ENCODE measurements around the gene CHRNA5. TPM values are rescaled to one million over a fixed set of nuclear protein-coding genes. Genes with fewer than 3 reads are reported as not detected.
"Not testable (repeated sequence)": the region's sequence is repeated elsewhere in the genome, so short reads cannot be mapped to it uniquely, and the experiment has no call there.

Gene CHRNA5
- total RNA-seq, 2 donors from 2014 or later: 5.9 to 14.1 TPM

GRCh38 chr15:78599189-78599588, 33.9 kb downstream of the CHRNA5 start:
- no peaks in the 10 kb centered on the region for H3K9me3 Mint-ChIP-seq
- no peaks in the 10 kb centered on the region for H3K36me3 Mint-ChIP-seq (ENCODE audit: low read depth)
- ATAC-seq (replicated peaks): no peak
- H3K27ac Mint-ChIP-seq: no peak overlapping the region
- peaks cover 10% of the 10 kb centered on the region for H3K27me3 Mint-ChIP-seq
- no peaks in the 10 kb centered on the region for H3K4me1 Mint-ChIP-seq
- H3K4me3 Mint-ChIP-seq: no peak overlapping the region

GRCh38 chr15:78603467-78603866, 38.1 kb downstream of the CHRNA5 start:
- Mint-ChIP-seq H3K27me3 (peaks cover 17% of the 10 kb centered on the region), H3K4me1 (no peaks in the 10 kb centered on the region), H3K27ac (no peak overlapping the region), H3K4me3 (no peak overlapping the region), H3K9me3 (no peaks in the 10 kb centered on the region), H3K36me3 (ENCODE audit: low read depth) (no peaks in the 10 kb centered on the region)
- no peak for ATAC-seq (replicated peaks)

DNA sequence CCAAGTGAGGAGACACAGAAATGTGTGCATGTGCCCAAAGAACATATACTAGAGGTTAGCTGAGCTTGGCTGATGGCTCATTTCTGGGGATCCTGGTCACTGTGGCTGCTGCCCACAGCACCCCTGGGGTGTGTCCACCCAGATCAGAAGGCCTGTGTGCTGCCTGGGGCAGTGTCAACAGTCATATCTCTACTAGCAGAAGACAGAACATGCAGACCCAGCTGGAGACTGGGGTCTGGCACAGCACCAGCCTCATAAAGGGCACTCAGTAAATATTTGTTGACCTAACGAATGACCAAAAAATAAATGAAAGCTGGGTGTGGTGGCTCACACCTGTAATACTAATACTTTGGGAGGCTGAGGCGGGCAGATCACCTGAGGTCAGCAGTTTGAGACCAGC, 39.1 kb downstream of the CHRNA5 start:
- no peaks in the 10 kb centered on the region for H3K36me3 Mint-ChIP-seq (ENCODE audit: low read depth)
- H3K4me3 Mint-ChIP-seq: no peak overlapping the region
- no peaks in the 10 kb centered on the region for H3K4me1 Mint-ChIP-seq
- H3K9me3 Mint-ChIP-seq: no peaks in the 10 kb centered on the region
- ATAC-seq (replicated peaks): no peak
- no peak overlapping the region for H3K27ac Mint-ChIP-seq
- peaks cover 17% of the 10 kb centered on the region for H3K27me3 Mint-ChIP-seq

DNA sequence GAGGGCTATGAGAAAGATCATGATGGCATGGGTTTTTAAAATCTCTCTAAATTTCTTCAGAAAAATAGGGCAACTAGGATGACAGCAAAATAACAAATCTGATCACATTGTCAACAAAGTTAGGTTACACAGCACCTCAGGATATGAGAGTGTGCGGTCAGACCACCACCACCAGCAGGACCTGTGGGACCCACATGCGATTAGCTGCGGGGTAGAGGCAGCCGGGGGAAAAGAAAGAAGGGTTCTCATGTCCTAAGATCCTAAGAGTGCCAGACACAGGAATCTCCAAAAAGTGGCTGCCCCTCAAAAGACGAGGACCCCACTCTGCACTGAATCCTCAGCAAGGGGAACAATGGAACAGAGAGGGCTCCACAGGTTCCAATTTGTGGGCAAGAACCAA, 39.9 kb downstream of the CHRNA5 start:
- Mint-ChIP-seq H3K9me3 (no peaks in the 10 kb centered on the region), H3K27me3 (peaks cover 21% of the 10 kb centered on the region), H3K36me3 (ENCODE audit: low read depth) (no peaks in the 10 kb centered on the region), H3K27ac (no peak overlapping the region), H3K4me3 (no peak overlapping the region), H3K4me1 (no peaks in the 10 kb centered on the region)
- no peak for ATAC-seq (replicated peaks)

GRCh38 chr15:78605680-78606079, 40.4 kb downstream of the CHRNA5 start:
- ATAC-seq (replicated peaks): no peak
- no peaks in the 10 kb centered on the region for H3K4me1 Mint-ChIP-seq
- H3K27me3 Mint-ChIP-seq: peaks cover 21% of the 10 kb centered on the region
- no peak overlapping the region for H3K4me3 Mint-ChIP-seq
- H3K27ac Mint-ChIP-seq: no peak overlapping the region
- no peaks in the 10 kb centered on the region for H3K9me3 Mint-ChIP-seq
- no peaks in the 10 kb centered on the region for H3K36me3 Mint-ChIP-seq (ENCODE audit: low read depth)

- ATAC-seq (replicated peaks); H3K36me3 Mint-ChIP-seq (ENCODE audit: low read depth); H3K4me3 Mint-ChIP-seq; H3K27ac Mint-ChIP-seq; H3K9me3 Mint-ChIP-seq; H3K4me1 Mint-ChIP-seq; H3K27me3 Mint-ChIP-seq: not testable (repeated sequence)
These were observed 44.2 kb downstream of the CHRNA5 start for GRCh38 chr15:78609551-78609950.

DNA sequence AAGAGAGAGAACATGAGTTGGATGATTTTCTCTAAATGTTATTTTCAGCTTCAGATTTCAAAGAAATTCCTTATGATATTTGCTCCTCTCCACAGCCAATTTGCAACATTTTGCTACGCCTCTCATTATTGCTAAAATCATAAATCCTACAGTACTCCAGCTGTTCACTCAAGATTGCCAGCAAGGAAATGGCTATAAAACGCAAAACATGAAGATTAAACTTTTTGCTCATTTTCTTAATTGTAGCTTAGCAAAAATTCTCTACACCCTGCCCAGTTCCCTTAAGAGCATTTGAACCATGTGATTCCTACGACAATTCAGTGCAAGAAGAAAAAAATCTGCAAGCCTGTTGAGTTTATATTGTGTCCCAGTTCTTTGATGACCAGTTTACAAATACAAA, 48.7 kb downstream of the CHRNA5 start:
- Mint-ChIP-seq H3K27me3 (peaks cover 11% of the 10 kb centered on the region), H3K27ac (no peak overlapping the region)

GRCh38 chr15:78615151-78615589, 49.9 kb downstream of the CHRNA5 start:
- H3K27me3 Mint-ChIP-seq: peaks cover 15% of the 10 kb centered on the region

More for the DNA sequence above, 48.7 kb downstream of the CHRNA5 start:
- Mint-ChIP-seq H3K4me1 (no peaks in the 10 kb centered on the region), H3K9me3 (no peaks in the 10 kb centered on the region), H3K4me3 (no peak overlapping the region), H3K36me3 (ENCODE audit: low read depth) (no peaks in the 10 kb centered on the region)
- no peak for ATAC-seq (replicated peaks)

GRCh38 chr15:78616506-78616905, 51.2 kb downstream of the CHRNA5 start:
- Mint-ChIP-seq H3K27me3 (peaks cover 19% of the 10 kb centered on the region), H3K27ac (no peak overlapping the region), H3K4me1 (no peaks in the 10 kb centered on the region), H3K4me3 (no peak overlapping the region), H3K36me3 (ENCODE audit: low read depth) (no peaks in the 10 kb centered on the region), H3K9me3 (no peaks in the 10 kb centered on the region)
- ATAC-seq (replicated peaks): no peak

More at GRCh38 chr15:78615151-78615589, 49.9 kb downstream of the CHRNA5 start:
- no peak overlapping the region for H3K4me3 Mint-ChIP-seq
- H3K27ac Mint-ChIP-seq: no peak overlapping the region
- ATAC-seq (replicated peaks): no peak
- H3K4me1 Mint-ChIP-seq: no peaks in the 10 kb centered on the region
- no peaks in the 10 kb centered on the region for H3K36me3 Mint-ChIP-seq (ENCODE audit: low read depth)
- no peaks in the 10 kb centered on the region for H3K9me3 Mint-ChIP-seq

DNA sequence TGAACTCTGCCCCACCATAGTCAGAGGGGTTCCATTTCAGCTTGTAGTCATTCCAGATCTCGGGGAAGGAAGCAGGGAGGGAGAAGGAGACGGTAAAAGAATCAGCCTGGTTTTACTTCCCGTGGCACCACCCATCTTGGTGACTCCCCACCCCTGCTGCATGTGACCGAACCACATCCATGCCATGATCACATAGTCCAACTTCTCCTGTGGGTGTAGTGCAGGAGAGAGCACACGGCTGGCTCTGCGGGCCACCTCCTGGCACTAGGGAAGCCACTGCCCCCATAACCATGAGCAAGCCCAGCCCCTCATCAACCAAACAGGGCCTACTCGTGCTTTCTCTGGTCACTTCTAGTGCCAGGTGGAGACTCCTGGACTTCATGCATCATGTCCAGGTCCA, 51.8 kb downstream of the CHRNA5 start:
- Mint-ChIP-seq H3K27me3 (peaks cover 22% of the 10 kb centered on the region), H3K9me3 (no peaks in the 10 kb centered on the region), H3K27ac (no peak overlapping the region), H3K4me1 (no peaks in the 10 kb centered on the region), H3K36me3 (ENCODE audit: low read depth) (no peaks in the 10 kb centered on the region), H3K4me3 (no peak overlapping the region)
- no peak for ATAC-seq (replicated peaks)

DNA sequence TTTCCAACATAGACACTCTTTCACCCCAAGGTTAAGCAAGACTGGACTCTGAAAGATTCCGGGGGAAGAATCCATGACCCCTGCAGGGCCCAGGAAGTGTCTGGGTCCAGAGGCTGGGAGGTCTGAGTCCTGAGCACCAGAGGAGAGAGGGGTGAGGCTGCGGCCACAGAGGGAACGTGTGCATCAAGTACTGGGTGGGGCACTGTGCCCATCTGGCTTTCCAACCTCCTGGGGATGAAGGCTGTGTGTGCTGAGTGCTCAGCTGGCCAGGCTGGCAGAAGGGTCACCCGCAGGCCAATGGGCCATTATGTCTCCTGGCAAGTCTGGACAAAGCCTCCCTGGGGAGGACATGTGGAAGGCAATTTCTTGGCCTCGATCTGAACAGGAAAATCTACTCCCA, 52.2 kb downstream of the CHRNA5 start:
- ATAC-seq (replicated peaks): no peak
- Mint-ChIP-seq H3K27me3 (peaks cover 25% of the 10 kb centered on the region), H3K36me3 (ENCODE audit: low read depth) (no peaks in the 10 kb centered on the region), H3K9me3 (no peaks in the 10 kb centered on the region), H3K27ac (no peak overlapping the region), H3K4me1 (no peaks in the 10 kb centered on the region), H3K4me3 (no peak overlapping the region)

DNA sequence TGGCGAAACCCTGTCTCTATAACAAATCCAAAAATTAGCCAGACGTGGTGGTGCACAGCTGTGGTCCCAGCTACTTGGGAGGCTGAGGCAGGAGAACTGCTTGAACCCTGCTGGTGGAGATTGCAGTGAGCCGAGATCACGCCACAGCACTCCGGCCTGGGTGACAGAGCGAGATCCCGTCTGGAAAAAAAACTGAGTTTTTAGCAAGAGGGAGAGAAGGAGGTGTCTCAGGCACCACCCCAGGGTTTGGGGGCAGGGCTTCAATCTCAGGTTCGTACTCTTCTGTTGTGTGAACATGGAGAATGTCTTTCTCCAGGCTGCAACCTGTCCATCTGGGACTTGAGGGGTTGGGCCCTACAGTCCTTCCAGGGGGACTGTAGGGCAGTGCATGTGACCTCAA, 52.7 kb downstream of the CHRNA5 start:
- no peaks in the 10 kb centered on the region for H3K9me3 Mint-ChIP-seq
- no peaks in the 10 kb centered on the region for H3K36me3 Mint-ChIP-seq (ENCODE audit: low read depth)
- peaks cover 28% of the 10 kb centered on the region for H3K27me3 Mint-ChIP-seq
- no peaks in the 10 kb centered on the region for H3K4me1 Mint-ChIP-seq
- H3K4me3 Mint-ChIP-seq: no peak overlapping the region
- no peak overlapping the region for H3K27ac Mint-ChIP-seq
- ATAC-seq (replicated peaks): no peak

DNA sequence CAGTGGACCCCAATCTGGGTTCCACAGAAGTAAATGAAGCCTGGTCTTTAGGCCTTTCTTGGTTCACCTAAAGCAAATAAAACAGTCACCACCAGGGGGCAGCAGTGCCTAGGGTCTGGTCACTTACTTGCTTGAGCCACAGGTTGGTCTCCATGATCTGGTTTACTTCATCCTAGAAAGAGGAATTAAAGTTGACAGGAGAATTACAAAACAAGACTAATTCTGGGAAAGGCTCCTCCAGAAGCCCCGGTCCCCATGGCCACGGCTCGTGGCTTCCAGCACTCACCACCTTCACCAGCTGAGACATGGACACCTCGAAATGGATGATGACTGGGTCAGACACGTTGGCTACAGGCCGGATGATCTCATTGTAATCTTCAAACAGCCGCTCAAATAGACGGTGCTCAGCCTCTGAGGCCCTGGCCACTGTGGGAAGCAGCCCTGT, 53.2 kb downstream of the CHRNA5 start:
- Mint-ChIP-seq H3K4me3 (no peak overlapping the region), H3K36me3 (ENCODE audit: low read depth) (no peaks in the 10 kb centered on the region), H3K27ac (no peak overlapping the region), H3K4me1 (no peaks in the 10 kb centered on the region), H3K9me3 (no peaks in the 10 kb centered on the region), H3K27me3 (peaks cover 32% of the 10 kb centered on the region)
- peak; percentile 51 for ATAC-seq (replicated peaks)

DNA sequence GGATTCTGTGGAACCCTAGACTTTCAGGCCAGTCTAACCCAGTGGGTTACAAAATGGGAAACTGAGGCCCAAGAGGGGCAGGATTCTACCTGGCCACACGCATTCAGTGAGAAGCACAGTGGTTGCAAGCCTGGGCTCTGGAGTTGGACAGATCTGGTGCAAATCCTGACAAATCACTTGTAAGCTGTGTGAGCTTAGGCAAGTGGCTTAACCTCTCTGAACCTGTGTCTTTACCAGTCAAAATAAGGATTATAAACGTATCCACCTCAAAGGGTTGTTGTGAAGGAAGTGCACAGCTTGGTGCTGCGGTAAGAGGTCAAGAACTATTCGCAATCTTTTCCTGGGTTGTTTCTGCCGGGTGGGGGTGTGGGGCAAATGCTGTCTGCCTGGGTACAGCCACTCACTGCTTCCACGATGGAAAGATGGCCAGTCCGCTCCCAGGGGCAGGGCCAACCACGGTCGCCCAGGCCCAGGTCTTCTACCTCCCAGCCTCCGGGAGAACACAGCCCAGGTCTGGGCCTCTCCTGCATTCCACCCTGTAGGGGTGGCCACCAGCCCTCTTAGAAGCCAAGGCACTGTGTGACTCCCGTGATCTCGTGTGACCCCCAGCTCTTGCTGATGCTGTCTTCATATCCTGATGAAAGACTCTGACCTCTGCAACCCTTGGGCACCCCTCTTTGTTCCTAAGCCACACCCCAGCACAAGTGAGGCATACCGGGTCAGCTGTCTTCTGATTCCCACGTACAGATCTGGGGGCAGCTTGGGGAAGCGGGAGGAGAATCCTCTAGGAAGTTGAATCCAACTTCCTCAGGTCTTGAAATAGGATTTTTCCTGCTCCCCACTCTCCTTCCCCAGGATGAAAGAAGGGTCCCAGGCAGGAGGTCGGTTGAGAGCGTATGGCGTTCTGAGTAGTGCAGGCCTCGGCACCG, 54.0 kb downstream of the CHRNA5 start:
- Mint-ChIP-seq H3K36me3 (ENCODE audit: low read depth) (no peaks in the 10 kb centered on the region), H3K9me3 (no peaks in the 10 kb centered on the region), H3K27ac (no peak overlapping the region), H3K4me1 (no peaks in the 10 kb centered on the region), H3K27me3 (peaks cover 40% of the 10 kb centered on the region), H3K4me3 (no peak overlapping the region)
- ATAC-seq (replicated peaks): no peak

- Mint-ChIP-seq H3K27me3 (peaks cover 42% of the 10 kb centered on the region), H3K36me3 (ENCODE audit: low read depth) (no peaks in the 10 kb centered on the region), H3K9me3 (no peaks in the 10 kb centered on the region), H3K4me3 (no peak overlapping the region), H3K4me1 (no peaks in the 10 kb centered on the region), H3K27ac (no peak overlapping the region)
- no peak for ATAC-seq (replicated peaks)
These were observed 54.8 kb downstream of the CHRNA5 start for GRCh38 chr15:78620021-78620526.

Data from activated T-helper 17 cell treated with anti-CD3 and anti-CD28 coated beads, Interleukin-2, amount 50 U/mL, for 72 hours (primary cell).